Endothelial cell of umbilical vein (primary cell): ENCODE data around the gene HOXC9. TPM values are rescaled to one million over a fixed set of nuclear protein-coding genes. Genes with fewer than 3 reads are reported as not detected.

ENCODE experiments used
- BruUV-seq: library from RNA; stranded (reverse); fragments of 400-500 nt; replicated peaks from 2 replicates; lab custom pipeline; 2021; lab: Mats Ljungman, UMichigan
- CTCF ChIA-PET: fragments of 300-600, 350-600 bp; sonication (Branson Sonifier 250); formaldehyde crosslinking; loops from one replicate; lab custom pipeline; 2021; ENCODE audit warnings: antibody characterized with exemption, inconsistent platforms; lab: Charles Lee
- POLR2A ChIA-PET: fragments of 300-600, 350-600 bp; sonication (Branson Sonifier 250); formaldehyde crosslinking; loops from one replicate; lab custom pipeline; 2021; ENCODE audit warnings: antibody characterized with exemption, inconsistent platforms; lab: Charles Lee
- DNase-seq: peaks from one replicate; pipeline ENCODE4 v3.0.0-alpha.2; 2011; ENCODE audit warnings: low read depth, low spot score
- FAIRE-seq: peaks from 2 replicates; lab custom pipeline; 2011; peaks lifted over from hg19 to GRCh38; lab: Jason Lieb, UNC
- H2AFZ ChIP-seq: 2 replicates; pipeline ENCODE4 v1.6.0; 2012; ENCODE audit warnings: low read depth, low read length, control low read depth, inconsistent platforms
- H3K27ac ChIP-seq: 2 replicates; pipeline ENCODE4 v1.5.1; 2011; ENCODE audit warnings: low read depth, mild to moderate bottlenecking, control low read depth, low read length, moderate library complexity; ENCODE audit not compliant: insufficient read depth
- H3K27me3 ChIP-seq, 2 experiments: 2 replicates each; pipeline versions ENCODE4 v1.6.0 to v1.6.1; 2011; ENCODE audit warnings: low read length in 2 of 2, mixed read lengths in 1 of 2; ENCODE audit not compliant: control insufficient read depth in 2 of 2, insufficient read depth in 2 of 2
- H3K36me3 ChIP-seq, 2 experiments: 2 replicates in 1 of 2; 3 replicates in 1 of 2; pipeline ENCODE4 v1.5.1; 2011; ENCODE audit warnings: low read length in 2 of 2, mild to moderate bottlenecking in 1 of 2, moderate library complexity in 1 of 2; ENCODE audit not compliant: control insufficient read depth in 2 of 2, insufficient read depth in 2 of 2; ENCODE audit errors: extremely low read depth in 1 of 2
- H3K4me1 ChIP-seq: 3 replicates; pipeline ENCODE4 v1.5.1; 2011; ENCODE audit warnings: mild to moderate bottlenecking, low read length; ENCODE audit not compliant: control insufficient read depth, insufficient read depth; ENCODE audit errors: extremely low read depth
- H3K4me2 ChIP-seq: 2 replicates; pipeline ENCODE4 v1.6.1; 2011; ENCODE audit warnings: low read length, control low read depth, mixed read lengths; ENCODE audit not compliant: insufficient read depth
- H3K4me3 ChIP-seq, 3 experiments: fragments of 200-600 bp in 1 of 3; sonication (generic), shearing (Covaris generic) in 1 of 3; replicated peaks in 1 of 3; 2 replicates each; pipeline ENCODE4 v1.5.1; 2011 to 2016; ENCODE audit warnings: control low read depth in 3 of 3, low read length in 3 of 3, mild to moderate bottlenecking in 2 of 3, inconsistent platforms in 1 of 3, low read depth in 1 of 3, moderate library complexity in 1 of 3; ENCODE audit not compliant: insufficient read depth in 1 of 3
- H3K79me2 ChIP-seq: 2 replicates; pipeline ENCODE4 v1.6.0; 2012; ENCODE audit warnings: low read length, inconsistent platforms; ENCODE audit not compliant: control insufficient read depth, insufficient read depth
- H3K9ac ChIP-seq: replicated peaks from 2 replicates; pipeline ENCODE3; 2011; ENCODE audit warnings: low read length, control low read depth; ENCODE audit not compliant: insufficient read depth; ENCODE audit errors: extremely low read depth
- H3K9me1 ChIP-seq: replicated peaks from 3 replicates; pipeline ENCODE4 v1.6.0; 2011; ENCODE audit warnings: mild to moderate bottlenecking, low read length; ENCODE audit not compliant: control insufficient read depth, insufficient read depth; ENCODE audit errors: extremely low read depth
- H3K9me3 ChIP-seq: replicated peaks from 2 replicates; pipeline ENCODE4 v1.5.1; 2012; ENCODE audit warnings: low read length, inconsistent platforms; ENCODE audit not compliant: control insufficient read depth, insufficient read depth
- H4K20me1 ChIP-seq: replicated peaks from 2 replicates; pipeline ENCODE3; 2011; ENCODE audit warnings: mild to moderate bottlenecking, low read length; ENCODE audit not compliant: control insufficient read depth, insufficient read depth; ENCODE audit errors: extremely low read depth
- EZH2 ChIP-seq: IDR thresholded peaks from 2 replicates; pipeline ENCODE4 v1.6.1; 2012; ENCODE audit warnings: borderline replicate concordance, low read depth, mild to moderate bottlenecking, moderate library complexity, low read length, inconsistent platforms; ENCODE audit not compliant: severe bottlenecking
- FOS ChIP-seq: IDR thresholded peaks from 2 replicates; pipeline ENCODE4 v1.6.1; 2011; ENCODE audit warnings: mild to moderate bottlenecking, low read length, moderate library complexity, borderline replicate concordance; ENCODE audit not compliant: insufficient read depth
- GATA2 ChIP-seq: IDR thresholded peaks from 2 replicates; pipeline ENCODE4 v1.7.0; 2011; ENCODE audit warnings: low read depth, mild to moderate bottlenecking, moderate library complexity, mixed read lengths, low read length; ENCODE audit not compliant: insufficient read length, insufficient read depth
- JUN ChIP-seq: IDR thresholded peaks from 2 replicates; pipeline ENCODE4 v1.6.1; 2011; ENCODE audit warnings: borderline replicate concordance, low read depth; ENCODE audit not compliant: insufficient read length, insufficient read depth
- MAX ChIP-seq: IDR thresholded peaks from 2 replicates; pipeline ENCODE4 v1.6.1; 2011; ENCODE audit not compliant: insufficient read depth, insufficient read length
- MYC ChIP-seq: IDR thresholded peaks from one replicate; pipeline ENCODE4 v1.6.1; 2011; ENCODE audit warnings: mild to moderate bottlenecking, low read depth, low read length
- POLR2A ChIP-seq: IDR thresholded peaks from 2 replicates; pipeline ENCODE4 v1.6.1; 2012; ENCODE audit warnings: low read depth, mild to moderate bottlenecking, control low read depth, low read length
- POLR2AphosphoS5 ChIP-seq: IDR thresholded peaks from 2 replicates; pipeline ENCODE4 v1.6.1; 2012; ENCODE audit warnings: low read depth, mild to moderate bottlenecking, control low read depth, low read length, moderate library complexity; ENCODE audit not compliant: insufficient read depth
- dilution Hi-C: fragments of 300-500 bp; cut with MboI; formaldehyde crosslinking; loops from one replicate; pipeline ENCODE4 v1.15.0; 2019; ENCODE audit warnings: low sequenced_read_pairs; ENCODE audit not compliant: extremely low pct_ligation_motif_present
- intact Hi-C: fragments of 100-400 bp; cut with micrococcal nuclease; formaldehyde crosslinking; loops from one replicate; pipeline ENCODE4 v1.10.0; 2022
- polyA plus RNA-seq, 4 experiments: library from polyadenylated mRNA; depleted of rRNA in 3 of 4; stranded (reverse) in 3 of 4; unstranded in 1 of 4; fragments of >200 nt; gene quantifications; 2 replicates each; pipeline versions ENCODE4 v1.2.1 to v1.2.3, GENCODE V29; 2011 to 2012; ENCODE audit warnings: missing spikeins in 1 of 4
- total RNA-seq: library from RNA; stranded (reverse); gene quantifications from 2 replicates; pipeline ENCODE4 v1.2.3, GENCODE V29; 2021

The HOXC9 gene
- total and polyA plus RNA-seq, 2 donors (not counting 3 experiments of a cell fraction or from before 2014, with no cell fraction given): 0.40 to 0.58 TPM

- H3K9me1 ChIP-seq: no peaks in the 10 kb centered on the region
- H3K27me3 ChIP-seq: peaks cover 77 to 94% of the 10 kb centered on the region in 2 experiments
- no TSS peak for BruUV-seq
- no peak for TF ChIP-seq GATA2
- TF ChIP-seq EZH2: no peak
- no peak for TF ChIP-seq MAX
- no peak for TF ChIP-seq POLR2A
- TF ChIP-seq MYC: no peak
- no peak overlapping the region for H3K4me3 ChIP-seq
- no peaks in the 10 kb centered on the region for H3K36me3 ChIP-seq
- no peaks in the 10 kb centered on the region for H3K9me3 ChIP-seq
- intact Hi-C loops: loop anchor here (10.0 kb wide), 1 partner anchor 361 kb away; the partner anchor contains the start of gene GPR84
- no peaks in the 10 kb centered on the region for H4K20me1 ChIP-seq
- H3K27ac ChIP-seq: no peak overlapping the region
- H3K9ac ChIP-seq: no peak overlapping the region
- dilution Hi-C loops: no loop called here
- no peak for FAIRE-seq
- no peak for DNase-seq
- no peaks in the 10 kb centered on the region for H3K4me1 ChIP-seq
- ChIA-PET POLR2A (no interaction called here), CTCF (interaction anchor here (6.7 to 17.0 kb wide), 2 partner anchors 192 to 204 kb away, joined by 235 to 616 read pairs; partner anchors contain the start of gene SMUG1)
- H3K4me2 ChIP-seq: no peak overlapping the region
- no peak overlapping the region for H2AFZ ChIP-seq
- no peaks in the 10 kb centered on the region for H3K79me2 ChIP-seq
Observed at GRCh38 chr12:54003625-54004024, 3.7 kb downstream of the HOXC9 start.

GRCh38 chr12:54004063-54004840 lies 4.3 kb downstream of the HOXC9 start:
- FAIRE-seq: no peak
- no peak overlapping the region for H3K27ac ChIP-seq
- H3K4me3 ChIP-seq: no peak overlapping the region
- intact Hi-C loops (loop anchor here (10.0 kb wide), 1 partner anchor 361 kb away; the partner anchor contains the start of gene GPR84), dilution Hi-C loops (no loop called here)
- no peak overlapping the region for H2AFZ ChIP-seq
- no peaks in the 10 kb centered on the region for H4K20me1 ChIP-seq
- no TSS peak for BruUV-seq
- no peaks in the 10 kb centered on the region for H3K9me1 ChIP-seq
- H3K4me2 ChIP-seq: no peak overlapping the region
- no peaks in the 10 kb centered on the region for H3K79me2 ChIP-seq
- H3K9me3 ChIP-seq: no peaks in the 10 kb centered on the region
- no peak overlapping the region for H3K9ac ChIP-seq
- ChIA-PET CTCF (interaction anchor here (6.7 to 17.0 kb wide), 2 partner anchors 192 to 204 kb away, joined by 235 to 616 read pairs; partner anchors contain the start of gene SMUG1), POLR2A (no interaction called here)
- TF ChIP-seq POLR2A: no peak
- no peak for TF ChIP-seq EZH2
- no peak for TF ChIP-seq POLR2AphosphoS5
- no peak for TF ChIP-seq MYC
- TF ChIP-seq JUN: no peak
- no peak for TF ChIP-seq FOS
- no peak for TF ChIP-seq MAX
- no peak for TF ChIP-seq GATA2
- H3K36me3 ChIP-seq: no peaks in the 10 kb centered on the region
- DNase-seq: no peak
- H3K4me1 ChIP-seq: no peaks in the 10 kb centered on the region
- H3K27me3 ChIP-seq: peaks cover 74 to 89% of the 10 kb centered on the region in 2 experiments
